H9 (cell line): Measurements from ENCODE around the gene CDK14. TPM values are rescaled to one million over a fixed set of nuclear protein-coding genes. Genes with fewer than 3 reads are reported as not detected.
"Not testable (repeated sequence)": the region's sequence is repeated elsewhere in the genome, so short reads cannot be mapped to it uniquely, and the experiment has no call there.

ENCODE experiments used
- DNase-seq: peaks from one replicate; pipeline ENCODE4 v3.0.0-alpha.2; 2017
- H2AFZ ChIP-seq: one replicate; pipeline ENCODE4 v1.6.1; 2013; ENCODE audit warnings: mild to moderate bottlenecking, low read length, control low read depth, moderate library complexity
- H2AK5ac ChIP-seq: 2 replicates; pipeline ENCODE4 v1.6.1; 2013; ENCODE audit warnings: low read length, control low read depth, mixed read lengths; ENCODE audit not compliant: insufficient read length
- H2BK120ac ChIP-seq: one replicate; pipeline ENCODE4 v1.6.1; 2013; ENCODE audit warnings: low read depth, mild to moderate bottlenecking, low read length, control low read depth, inconsistent platforms; ENCODE audit not compliant: poor library complexity, severe bottlenecking
- H2BK12ac ChIP-seq: 2 replicates; pipeline ENCODE4 v1.6.1; 2013; ENCODE audit warnings: low read length, control low read depth, mixed read lengths, low read depth; ENCODE audit not compliant: insufficient read length
- H2BK15ac ChIP-seq: 2 replicates; pipeline ENCODE4 v1.6.1; 2013; ENCODE audit warnings: low read depth, low read length, control low read depth
- H2BK20ac ChIP-seq: one replicate; pipeline ENCODE4 v1.6.1; 2013; ENCODE audit warnings: low read depth, mild to moderate bottlenecking, low read length, control low read depth, inconsistent platforms; ENCODE audit not compliant: poor library complexity, severe bottlenecking
- H2BK5ac ChIP-seq: 2 replicates; pipeline ENCODE4 v1.6.1; 2013; ENCODE audit warnings: low read length, control low read depth, mixed read lengths; ENCODE audit not compliant: insufficient read length
- H3K14ac ChIP-seq: 2 replicates; pipeline ENCODE4 v1.6.1; 2013; ENCODE audit warnings: low read length, control low read depth; ENCODE audit not compliant: insufficient read depth
- H3K18ac ChIP-seq: 2 replicates; pipeline ENCODE4 v1.6.1; 2013; ENCODE audit warnings: low read depth, mild to moderate bottlenecking, mixed read lengths, low read length, control low read depth; ENCODE audit not compliant: insufficient read length
- H3K23ac ChIP-seq: 2 replicates; pipeline ENCODE4 v1.6.1; 2013; ENCODE audit warnings: low read length, control low read depth, mixed read lengths, low read depth; ENCODE audit not compliant: insufficient read length
- H3K23me2 ChIP-seq: 2 replicates; pipeline ENCODE4 v1.6.1; 2013; ENCODE audit warnings: low read depth, mild to moderate bottlenecking, mixed read lengths, low read length, control low read depth; ENCODE audit not compliant: insufficient read length, poor library complexity, severe bottlenecking
- H3K27ac ChIP-seq: 2 replicates; pipeline ENCODE4 v1.5.1; 2013; ENCODE audit warnings: low read length, control low read depth, mixed read lengths, low read depth; ENCODE audit not compliant: insufficient read length
- H3K27me3 ChIP-seq: 2 replicates; pipeline ENCODE4 v1.6.1; 2013; ENCODE audit warnings: low read length, control low read depth, inconsistent platforms; ENCODE audit not compliant: insufficient read depth
- H3K4ac ChIP-seq: 2 replicates; pipeline ENCODE4 v1.6.1; 2013; ENCODE audit warnings: low read depth, mild to moderate bottlenecking, control low read depth, inconsistent platforms, low read length, moderate library complexity
- H3K4me1 ChIP-seq: 2 replicates; pipeline ENCODE4 v1.6.1; 2013; ENCODE audit warnings: low read length, control low read depth, inconsistent platforms; ENCODE audit not compliant: insufficient read depth
- H3K4me2 ChIP-seq: 2 replicates; pipeline ENCODE4 v1.6.1; 2013; ENCODE audit warnings: low read length, control low read depth, mixed read lengths; ENCODE audit not compliant: insufficient read length, insufficient read depth
- H3K56ac ChIP-seq: 2 replicates; pipeline ENCODE4 v1.6.1; 2013; ENCODE audit warnings: low read depth, mild to moderate bottlenecking, mixed read lengths, low read length, control low read depth; ENCODE audit not compliant: insufficient read length
- H3K79me1 ChIP-seq: 2 replicates; pipeline ENCODE4 v1.6.1; 2013; ENCODE audit warnings: low read depth, mild to moderate bottlenecking, moderate library complexity, low read length, control low read depth, inconsistent platforms; ENCODE audit not compliant: insufficient read depth, poor library complexity, severe bottlenecking
- H3K79me2 ChIP-seq: 2 replicates; pipeline ENCODE4 v1.6.1; 2013; ENCODE audit warnings: low read length, control low read depth, inconsistent platforms; ENCODE audit not compliant: insufficient read depth
- H3K9ac ChIP-seq: 2 replicates; pipeline ENCODE4 v1.6.1; 2013; ENCODE audit warnings: low read length, control low read depth, mixed read lengths; ENCODE audit not compliant: insufficient read length; ENCODE audit errors: extremely low read depth
- H3K9me3 ChIP-seq: one replicate; pipeline ENCODE4 v1.6.1; 2013; ENCODE audit warnings: low read depth, low read length, inconsistent platforms; ENCODE audit not compliant: control insufficient read depth
- H3T11ph ChIP-seq: one replicate; pipeline ENCODE4 v1.6.1; 2013; ENCODE audit warnings: mild to moderate bottlenecking, low read length, control low read depth, inconsistent platforms
- H4K20me1 ChIP-seq: one replicate; pipeline ENCODE4 v1.6.1; 2013; ENCODE audit not compliant: control insufficient read depth, insufficient read length, insufficient read depth
- H4K5ac ChIP-seq: 2 replicates; pipeline ENCODE4 v1.6.1; 2013; ENCODE audit warnings: low read depth, mild to moderate bottlenecking, mixed read lengths, low read length, control low read depth; ENCODE audit not compliant: insufficient read length
- H4K8ac ChIP-seq: replicated peaks from 2 replicates; pipeline ENCODE4 v1.6.1; 2013; ENCODE audit warnings: low read length, control low read depth, mixed read lengths, low read depth; ENCODE audit not compliant: insufficient read length
- H4K91ac ChIP-seq: 2 replicates; pipeline ENCODE4 v1.6.1; 2013; ENCODE audit warnings: low read depth, mild to moderate bottlenecking, moderate library complexity, mixed read lengths, low read length, control low read depth; ENCODE audit not compliant: insufficient read length
- H3K27ac Mint-ChIP-seq, 3 experiments: 2 replicates in 2 of 3; 3 replicates in 1 of 3; pipeline ENCODE4 v1.8.0; 2020 to 2021; ENCODE audit warnings: mixed read lengths in 3 of 3, mild to moderate bottlenecking in 1 of 3, moderate library complexity in 1 of 3
- H3K27me3 Mint-ChIP-seq: 2 replicates; pipeline ENCODE4 v1.8.0; 2021; ENCODE audit warnings: low read depth, mild to moderate bottlenecking, moderate library complexity, mixed read lengths
- H3K36me3 Mint-ChIP-seq, 3 experiments: 2 replicates in 2 of 3; 3 replicates in 1 of 3; pipeline ENCODE4 v1.8.0; 2020 to 2021; ENCODE audit warnings: low read depth in 3 of 3, mixed read lengths in 3 of 3; ENCODE audit not compliant: insufficient read depth in 1 of 3
- H3K4me1 Mint-ChIP-seq, 2 experiments: 2 replicates each; pipeline ENCODE4 v1.8.0; 2020; ENCODE audit warnings: mixed read lengths in 2 of 2
- H3K4me3 Mint-ChIP-seq, 2 experiments: 2 replicates in 1 of 2; 3 replicates in 1 of 2; pipeline ENCODE4 v1.8.0; 2020 to 2021; ENCODE audit warnings: mild to moderate bottlenecking in 2 of 2, mixed read lengths in 2 of 2, moderate library complexity in 1 of 2
- H3K9me3 Mint-ChIP-seq, 2 experiments: 2 replicates in 1 of 2; 3 replicates in 1 of 2; pipeline ENCODE4 v1.8.0; 2020; ENCODE audit warnings: mild to moderate bottlenecking in 2 of 2, mixed read lengths in 2 of 2, moderate library complexity in 1 of 2
- WGBS: extraction: QIAGEN DNeasy Blood & Tissue Kit; methylation state at CpG from one replicate; pipeline ENCODE4 v1.1.7; 2013; ENCODE audit warnings: missing lambda C conversion rate, low lambda C conversion rate, mixed read lengths; ENCODE audit not compliant: insufficient read length; ENCODE audit errors: extremely low coverage; 5-methylcytosine and 5-hydroxymethylcytosine counted together
- total RNA-seq: library from RNA; stranded (reverse); gene quantifications from 2 replicates; pipeline ENCODE4 v1.2.1, GENCODE V29; 2021
- TF ChIP-seq, protein P1 (sequence below): fragments of 200-600 bp; sonication (generic); conservative IDR thresholded peaks from 3 replicates; pipeline ENCODE4 v1.8.0; 2021; ENCODE audit warnings: antibody characterized with exemption, mild to moderate bottlenecking

The CDK14 gene
- total RNA-seq, 1 experiment from 2014 or later = 23.9 TPM

DNA sequence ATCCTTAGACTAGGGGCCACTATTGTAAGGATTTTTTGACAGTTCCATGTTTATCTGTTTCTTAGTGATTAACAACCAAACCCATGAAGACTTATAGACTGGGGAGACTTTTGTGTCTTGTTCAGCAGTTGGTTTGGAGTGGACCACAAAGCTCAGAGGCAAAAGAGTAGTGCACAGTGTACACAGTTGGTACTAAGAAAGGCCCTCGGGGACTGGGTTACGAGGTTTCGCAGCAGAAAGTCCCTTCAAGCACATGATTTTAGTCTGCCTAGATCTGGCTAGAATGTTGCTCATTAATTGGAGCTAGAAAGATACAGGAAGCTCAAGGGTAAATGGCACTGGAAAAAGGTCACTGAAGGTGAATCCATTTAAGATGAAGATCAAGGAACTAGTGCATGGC lies 35.4 kb downstream of the CDK14 start:
- no peaks in the 10 kb centered on the region for H3K27me3 Mint-ChIP-seq
- no peak overlapping the region for H4K8ac ChIP-seq
- peaks cover under 1 to 6% (median 6%) of the 10 kb centered on the region in 3 experiments; a peak in 6 of 7 replicates for H3K36me3 Mint-ChIP-seq
- H4K5ac ChIP-seq = no peak overlapping the region
- H3K27ac Mint-ChIP-seq = no peak overlapping the region; a peak in 1 of 7 replicates
- no peaks in the 10 kb centered on the region for H3K9me3 ChIP-seq
- H2AFZ ChIP-seq = no peak overlapping the region
- H3K27ac ChIP-seq = no peak overlapping the region
- no peak overlapping the region for H2BK12ac ChIP-seq
- H3K9me3 Mint-ChIP-seq = peaks cover under 1% of the 10 kb centered on the region in 2 experiments; a peak in 4 of 5 replicates
- H2BK5ac ChIP-seq = no peak overlapping the region
- H3K4ac ChIP-seq = no peak overlapping the region
- TF ChIP-seq, protein P1, sequence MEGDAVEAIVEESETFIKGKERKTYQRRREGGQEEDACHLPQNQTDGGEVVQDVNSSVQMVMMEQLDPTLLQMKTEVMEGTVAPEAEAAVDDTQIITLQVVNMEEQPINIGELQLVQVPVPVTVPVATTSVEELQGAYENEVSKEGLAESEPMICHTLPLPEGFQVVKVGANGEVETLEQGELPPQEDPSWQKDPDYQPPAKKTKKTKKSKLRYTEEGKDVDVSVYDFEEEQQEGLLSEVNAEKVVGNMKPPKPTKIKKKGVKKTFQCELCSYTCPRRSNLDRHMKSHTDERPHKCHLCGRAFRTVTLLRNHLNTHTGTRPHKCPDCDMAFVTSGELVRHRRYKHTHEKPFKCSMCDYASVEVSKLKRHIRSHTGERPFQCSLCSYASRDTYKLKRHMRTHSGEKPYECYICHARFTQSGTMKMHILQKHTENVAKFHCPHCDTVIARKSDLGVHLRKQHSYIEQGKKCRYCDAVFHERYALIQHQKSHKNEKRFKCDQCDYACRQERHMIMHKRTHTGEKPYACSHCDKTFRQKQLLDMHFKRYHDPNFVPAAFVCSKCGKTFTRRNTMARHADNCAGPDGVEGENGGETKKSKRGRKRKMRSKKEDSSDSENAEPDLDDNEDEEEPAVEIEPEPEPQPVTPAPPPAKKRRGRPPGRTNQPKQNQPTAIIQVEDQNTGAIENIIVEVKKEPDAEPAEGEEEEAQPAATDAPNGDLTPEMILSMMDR = no peak
- no peaks in the 10 kb centered on the region for H3K27me3 ChIP-seq
- no peak overlapping the region for H2AK5ac ChIP-seq
- H3K79me2 ChIP-seq = peaks cover 4% of the 10 kb centered on the region; the same call in 1 of the 2 replicates
- no peak overlapping the region for H3K23ac ChIP-seq
- DNase-seq = no peak
- H3K23me2 ChIP-seq = no peaks in the 10 kb centered on the region
- no peak overlapping the region for H3K56ac ChIP-seq
- no peak overlapping the region for H3K18ac ChIP-seq
- no peak overlapping the region for H3K14ac ChIP-seq
- no peak overlapping the region for H3K4me2 ChIP-seq
- no peak overlapping the region for H4K91ac ChIP-seq
- no peak overlapping the region for H2BK120ac ChIP-seq
- no peak overlapping the region for H3T11ph ChIP-seq
- H3K4me1 Mint-ChIP-seq = peaks cover 5 to 9% of the 10 kb centered on the region in 2 experiments
- H2BK15ac ChIP-seq = no peak overlapping the region
- no peak overlapping the region for H3K9ac ChIP-seq
- no peak overlapping the region for H2BK20ac ChIP-seq
- no peaks in the 10 kb centered on the region for H3K79me1 ChIP-seq
- no peaks in the 10 kb centered on the region for H4K20me1 ChIP-seq
- WGBS = no CpG with 5 or more reads among the region's 3 CpGs
- no peak overlapping the region for H3K4me3 Mint-ChIP-seq
- H3K4me1 ChIP-seq = peaks cover 2% of the 10 kb centered on the region; the same call in 1 of the 2 replicates

DNA sequence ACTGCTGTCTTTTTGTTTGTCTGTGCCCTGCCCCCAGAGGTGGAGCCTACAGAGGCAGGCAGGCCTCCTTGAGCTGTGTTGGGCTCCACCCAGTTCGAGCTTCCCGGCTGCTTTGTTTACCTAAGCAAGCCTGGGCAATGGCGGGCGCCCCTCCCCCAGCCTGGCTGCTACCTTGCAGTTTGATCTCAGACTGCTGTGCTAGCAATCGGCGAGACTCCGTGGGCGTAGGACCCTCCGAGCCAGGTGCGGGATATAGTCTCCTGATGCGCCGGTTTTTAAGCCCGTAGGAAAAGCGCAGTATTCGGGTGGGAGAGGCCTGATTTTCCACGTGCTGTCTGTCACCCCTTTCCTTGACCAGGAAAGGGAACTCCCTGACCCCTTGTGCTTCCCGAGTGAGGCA lies 43.6 kb downstream of the CDK14 start:
- peak overlapping the region; percentile 17 to 50; a peak in 2 of 5 replicates for H3K4me3 Mint-ChIP-seq
- H3K4me1 Mint-ChIP-seq = peaks cover 9 to 19% of the 10 kb centered on the region in 2 experiments
- H3K23me2 ChIP-seq, H2BK120ac ChIP-seq, DNase-seq, H3K27me3 ChIP-seq, H3K79me2 ChIP-seq, H3K27me3 Mint-ChIP-seq, H3K56ac ChIP-seq, H4K5ac ChIP-seq, H3K9ac ChIP-seq, H4K91ac ChIP-seq, H3K23ac ChIP-seq, H2BK20ac ChIP-seq, H3K27ac ChIP-seq, H2AK5ac ChIP-seq, H2BK12ac ChIP-seq, H3T11ph ChIP-seq, H3K4me1 ChIP-seq, H2BK5ac ChIP-seq, H4K20me1 ChIP-seq, H3K4ac ChIP-seq, H2AFZ ChIP-seq, H3K9me3 ChIP-seq, H3K79me1 ChIP-seq, H4K8ac ChIP-seq, H2BK15ac ChIP-seq: not testable (repeated sequence)
- peaks cover 42 to 48% of the 10 kb centered on the region in 2 experiments for H3K9me3 Mint-ChIP-seq
- peak overlapping the region; percentile 64 for H3K18ac ChIP-seq
- H3K4me2 ChIP-seq = peak overlapping the region; percentile 12
- H3K27ac Mint-ChIP-seq = peak overlapping the region in 2 of 3 experiments; percentile 97 to 98; a peak in 6 of 7 replicates
- WGBS = no CpG with 5 or more reads among the region's 17 CpGs
- peak overlapping the region; percentile 80; the same call in 1 of the 2 replicates for H3K14ac ChIP-seq
- H3K36me3 Mint-ChIP-seq = peaks cover 45 to 55% (median 46%) of the 10 kb centered on the region in 3 experiments
